Muscle layer of colon (tissue), 2 donors: ENCODE results near the gene BAZ2B.
"Not testable (repeated sequence)": the region's sequence is repeated elsewhere in the genome, so short reads cannot be mapped to it uniquely, and the experiment has no call there.

Experiments
- H3K27ac ChIP-seq: one replicate; pipeline ENCODE4 v1.7.0; 2013; ENCODE audit warnings: low read depth, mild to moderate bottlenecking, low read length, moderate library complexity
- H3K27me3 ChIP-seq, 2 donors: one replicate each; pipeline ENCODE4 v1.7.0; 2013; ENCODE audit warnings: low read length in 2 of 2, mild to moderate bottlenecking in 2 of 2; ENCODE audit not compliant: insufficient read depth in 2 of 2, control insufficient read depth in 1 of 2
- H3K36me3 ChIP-seq: one replicate; pipeline ENCODE4 v1.7.0; 2013; ENCODE audit warnings: mild to moderate bottlenecking, low read length; ENCODE audit not compliant: insufficient read depth
- H3K4me1 ChIP-seq: one replicate; pipeline ENCODE4 v1.7.0; 2013; ENCODE audit warnings: mild to moderate bottlenecking, low read length; ENCODE audit not compliant: insufficient read depth
- H3K4me3 ChIP-seq, 2 donors: one replicate each; pipeline ENCODE4 v1.7.0; 2013; ENCODE audit warnings: low read length in 2 of 2, low read depth in 1 of 2, mild to moderate bottlenecking in 1 of 2, moderate library complexity in 1 of 2
- H3K9ac ChIP-seq: one replicate; pipeline ENCODE4 v1.7.0; 2013; ENCODE audit warnings: low read length
- H3K9me3 ChIP-seq: one replicate; pipeline ENCODE4 v1.7.0; 2013; ENCODE audit warnings: mild to moderate bottlenecking, low read length
- donor health status: abdominal sarcoma.
- donor health status: Adenocarcinoma of cecum.

The BAZ2B gene

GRCh38 chr2:159439421-159439820, 176.9 kb downstream of the BAZ2B start:
- H3K4me1 ChIP-seq = no peaks in the 10 kb centered on the region
- H3K27ac ChIP-seq = no peak overlapping the region
- H3K36me3 ChIP-seq = peaks cover 22% of the 10 kb centered on the region
- no peak overlapping the region for H3K4me3 ChIP-seq
- H3K9ac ChIP-seq = no peak overlapping the region
- no peaks in the 10 kb centered on the region for H3K9me3 ChIP-seq
- no peaks in the 10 kb centered on the region for H3K27me3 ChIP-seq

DNA sequence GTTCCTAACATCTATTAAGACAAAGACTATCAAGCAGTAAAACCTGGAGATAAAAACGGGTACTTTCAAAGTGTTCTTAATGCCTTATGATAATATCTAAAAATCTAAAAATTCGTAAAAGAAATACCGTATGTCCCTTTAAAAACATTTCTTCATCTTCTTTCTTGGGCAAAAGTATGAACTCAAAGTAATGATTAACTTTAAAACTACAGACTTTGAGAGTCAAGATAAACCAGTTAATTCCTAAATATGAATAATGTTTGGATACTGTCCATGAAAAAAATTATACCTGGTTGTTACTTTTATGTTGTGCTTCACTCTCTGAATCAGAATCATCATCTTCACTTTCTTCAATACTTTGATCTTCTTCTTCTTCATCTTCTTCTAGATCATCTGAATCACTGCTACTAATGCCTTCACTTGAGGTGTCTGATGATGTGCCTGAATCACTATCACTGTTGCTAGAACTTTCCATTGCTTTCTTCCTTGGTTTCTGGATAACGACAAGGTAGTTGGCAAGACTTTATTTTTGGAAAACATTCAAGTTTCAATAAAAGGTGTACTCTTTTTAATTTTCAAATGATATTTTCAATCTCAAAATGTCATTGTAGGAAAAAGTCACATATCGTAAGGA, 177.5 kb downstream of the BAZ2B start:
- no peak overlapping the region for H3K27ac ChIP-seq
- H3K9me3 ChIP-seq = no peaks in the 10 kb centered on the region
- peaks cover 18% of the 10 kb centered on the region for H3K36me3 ChIP-seq
- H3K27me3 ChIP-seq = no peaks in the 10 kb centered on the region
- H3K4me3 ChIP-seq = no peak overlapping the region
- no peak overlapping the region for H3K9ac ChIP-seq
- no peaks in the 10 kb centered on the region for H3K4me1 ChIP-seq

DNA sequence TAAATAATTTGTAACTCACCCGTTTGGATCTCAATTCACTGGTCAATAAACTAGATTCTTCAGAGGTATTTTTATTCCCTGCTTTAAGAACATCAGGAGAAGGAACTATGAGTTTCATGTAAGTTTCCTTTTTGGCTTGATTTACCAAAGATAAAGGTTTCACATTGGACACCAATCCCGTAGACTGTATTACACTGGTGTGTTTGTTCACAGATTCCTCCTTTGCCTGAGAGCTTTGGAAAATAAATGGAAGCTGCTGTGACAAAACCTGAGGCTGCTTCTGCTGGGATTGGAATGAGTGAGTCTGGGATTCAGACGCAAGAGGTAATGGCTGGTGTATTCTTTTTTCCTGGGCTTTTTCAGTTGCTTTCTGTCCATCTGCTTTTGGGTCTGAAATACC, 178.1 kb downstream of the BAZ2B start:
- peaks cover 13% of the 10 kb centered on the region for H3K36me3 ChIP-seq

GRCh38 chr2:159432610-159433009, 183.7 kb downstream of the BAZ2B start:
- no peak overlapping the region for H3K9ac ChIP-seq
- H3K4me3 ChIP-seq = no peak overlapping the region
- no peaks in the 10 kb centered on the region for H3K4me1 ChIP-seq
- H3K27me3 ChIP-seq = no peaks in the 10 kb centered on the region
- peaks cover 42% of the 10 kb centered on the region for H3K36me3 ChIP-seq
- no peaks in the 10 kb centered on the region for H3K9me3 ChIP-seq
- H3K27ac ChIP-seq = no peak overlapping the region

More for the DNA sequence above, 178.1 kb downstream of the BAZ2B start:
- Histone ChIP-seq H3K4me1 (no peaks in the 10 kb centered on the region), H3K27me3 (no peaks in the 10 kb centered on the region), H3K27ac (no peak overlapping the region), H3K9ac (no peak overlapping the region), H3K9me3 (no peaks in the 10 kb centered on the region), H3K4me3 (no peak overlapping the region)

DNA sequence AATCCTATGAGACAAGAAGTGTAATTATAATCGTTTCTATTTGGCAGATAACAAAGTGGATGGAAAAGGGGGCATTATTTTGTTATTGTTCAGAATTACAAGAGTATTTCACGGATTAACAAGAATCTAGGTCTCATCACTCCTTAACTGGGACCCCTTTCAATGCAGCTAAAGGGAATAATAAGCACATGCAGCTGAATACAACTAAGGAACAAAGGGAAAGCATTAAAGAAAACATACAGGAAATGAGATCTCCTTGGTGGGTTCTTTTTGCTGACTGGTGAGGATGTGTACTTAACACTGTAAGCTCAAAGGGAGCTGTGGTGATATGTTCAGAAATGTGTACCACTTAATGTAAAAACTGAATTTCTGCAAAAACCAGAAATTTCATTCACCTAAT, 189.3 kb downstream of the BAZ2B start:
- peaks cover 42% of the 10 kb centered on the region for H3K36me3 ChIP-seq
- no peaks in the 10 kb centered on the region for H3K27me3 ChIP-seq
- no peaks in the 10 kb centered on the region for H3K4me1 ChIP-seq
- H3K9me3 ChIP-seq = no peaks in the 10 kb centered on the region
- no peak overlapping the region for H3K4me3 ChIP-seq
- no peak overlapping the region for H3K9ac ChIP-seq
- no peak overlapping the region for H3K27ac ChIP-seq

- no peak overlapping the region for H3K4me3 ChIP-seq
- H3K4me1 ChIP-seq = no peaks in the 10 kb centered on the region
- no peaks in the 10 kb centered on the region for H3K27me3 ChIP-seq
- H3K9me3 ChIP-seq = no peaks in the 10 kb centered on the region
- no peak overlapping the region for H3K9ac ChIP-seq
- no peak overlapping the region for H3K27ac ChIP-seq
- H3K36me3 ChIP-seq = peaks cover 5% of the 10 kb centered on the region
These were observed 196.9 kb downstream of the BAZ2B start for GRCh38 chr2:159419403-159419802.

GRCh38 chr2:159411460-159411859, 204.9 kb downstream of the BAZ2B start:
- H3K27ac ChIP-seq = no peak overlapping the region
- H3K36me3 ChIP-seq = peaks cover 5% of the 10 kb centered on the region
- H3K4me1 ChIP-seq = no peaks in the 10 kb centered on the region
- H3K9ac ChIP-seq = no peak overlapping the region
- no peaks in the 10 kb centered on the region for H3K27me3 ChIP-seq
- no peaks in the 10 kb centered on the region for H3K9me3 ChIP-seq
- H3K4me3 ChIP-seq = no peak overlapping the region

GRCh38 chr2:159410276-159410675, 206.1 kb downstream of the BAZ2B start:
- no peaks in the 10 kb centered on the region for H3K9me3 ChIP-seq
- H3K4me1 ChIP-seq = no peaks in the 10 kb centered on the region
- no peak overlapping the region for H3K9ac ChIP-seq
- peaks cover 5% of the 10 kb centered on the region for H3K36me3 ChIP-seq
- no peak overlapping the region for H3K27ac ChIP-seq
- no peak overlapping the region for H3K4me3 ChIP-seq
- no peaks in the 10 kb centered on the region for H3K27me3 ChIP-seq

GRCh38 chr2:159409116-159409800, 207.1 kb downstream of the BAZ2B start:
- Histone ChIP-seq H3K4me3 (no peak overlapping the region), H3K4me1 (no peaks in the 10 kb centered on the region), H3K27me3 (no peaks in the 10 kb centered on the region), H3K9me3 (no peaks in the 10 kb centered on the region), H3K9ac (no peak overlapping the region), H3K27ac (no peak overlapping the region), H3K36me3 (peaks cover 5% of the 10 kb centered on the region)

DNA sequence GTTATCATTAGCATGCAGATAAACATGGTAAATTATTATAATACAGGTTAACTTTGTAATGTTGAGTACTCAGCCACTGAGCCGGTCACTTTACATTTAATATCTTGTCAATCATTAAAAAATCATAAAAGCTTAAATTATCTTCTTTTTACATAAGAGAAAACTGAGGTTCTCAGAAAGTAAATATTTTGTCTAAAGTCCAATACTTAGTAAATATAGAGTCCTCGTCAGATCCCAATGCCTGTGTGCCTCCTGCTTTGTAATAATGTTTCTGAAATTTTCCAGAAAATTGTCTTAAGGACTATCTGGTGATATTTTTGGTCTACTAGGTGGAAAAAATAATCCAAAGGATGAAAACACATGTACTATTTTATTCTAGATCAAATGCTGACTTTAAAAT, 213.6 kb downstream of the BAZ2B start:
- Histone ChIP-seq H3K4me3 (no peak overlapping the region), H3K9me3 (no peaks in the 10 kb centered on the region), H3K36me3 (no peaks in the 10 kb centered on the region), H3K27me3 (no peaks in the 10 kb centered on the region), H3K4me1 (no peaks in the 10 kb centered on the region), H3K27ac (no peak overlapping the region), H3K9ac (no peak overlapping the region)

GRCh38 chr2:159402160-159402559, 214.2 kb downstream of the BAZ2B start:
- not testable (repeated sequence) for H3K27me3 ChIP-seq, H3K9ac ChIP-seq, H3K9me3 ChIP-seq, H3K36me3 ChIP-seq, H3K4me3 ChIP-seq, H3K27ac ChIP-seq, H3K4me1 ChIP-seq
